SK-N-SH (cell line): ENCODE data around the gene C3orf85. TPM values are rescaled to one million over a fixed set of nuclear protein-coding genes. Genes with fewer than 3 reads are reported as not detected.

Experiments
- CTCF ChIA-PET: fragments of 300-600, 350-600 bp; formaldehyde crosslinking; extraction: SDS; loops from one replicate; lab custom pipeline; 2021; lab: Yijun Ruan, JAX
- POLR2A ChIA-PET: fragments of 350-600 bp; sonication (Branson Sonifier 250); formaldehyde crosslinking; extraction: SDS; loops from one replicate; lab custom pipeline; 2020; ENCODE audit warnings: antibody characterized with exemption, inconsistent platforms; lab: Yijun Ruan, JAX
- DNase-seq: peaks from one replicate; pipeline ENCODE4 v3.0.0; 2012
- H2AFZ ChIP-seq: fragments of 200-600 bp; sonication (generic); 2 replicates; pipeline ENCODE4 v1.8.1; 2016; ENCODE audit warnings: antibody characterized with exemption, mild to moderate bottlenecking, low read depth
- H3F3A ChIP-seq: fragments of 200-600 bp; sonication (generic); replicated peaks from 2 replicates; pipeline ENCODE3; 2016; ENCODE audit warnings: antibody characterized with exemption, mild to moderate bottlenecking; ENCODE audit not compliant: insufficient read depth
- H3K27ac ChIP-seq, 2 experiments: fragments of 200-500 bp in 1 of 2; fragments of 200-600 bp in 1 of 2; sonication (Bioruptor generic) in 1 of 2; sonication (generic), shearing (Covaris generic) in 1 of 2; 2 replicates each; pipeline versions ENCODE4 v1.5.1 to v1.6.1; 2014 to 2016; ENCODE audit warnings: low read depth in 2 of 2, inconsistent platforms in 1 of 2, low read length in 1 of 2, mild to moderate bottlenecking in 1 of 2, mixed read lengths in 1 of 2
- H3K27me3 ChIP-seq: fragments of 200-600 bp; sonication (generic), shearing (Covaris generic); 2 replicates; pipeline ENCODE4 v1.6.1; 2016; ENCODE audit warnings: mixed run types; ENCODE audit not compliant: insufficient read depth
- H3K36me3 ChIP-seq, 2 experiments: fragments of 200-500 bp in 1 of 2; fragments of 200-600 bp in 1 of 2; sonication (Bioruptor generic) in 1 of 2; sonication (generic) in 1 of 2; replicated peaks in 1 of 2; 2 replicates each; pipeline versions ENCODE3 to v1.5.1; 2014 to 2016; ENCODE audit warnings: low read length in 1 of 2, mild to moderate bottlenecking in 1 of 2; ENCODE audit not compliant: insufficient read depth in 2 of 2, control insufficient read depth in 1 of 2
- H3K4me1 ChIP-seq, 2 experiments: fragments of 200-500 bp in 1 of 2; fragments of 200-600 bp in 1 of 2; sonication (Bioruptor generic) in 1 of 2; sonication (generic), shearing (Covaris generic) in 1 of 2; 2 replicates each; pipeline versions ENCODE4 v1.5.1 to v1.6.1; 2014 to 2016; ENCODE audit warnings: low read depth in 1 of 2, low read length in 1 of 2, mixed run types in 1 of 2; ENCODE audit not compliant: insufficient read depth in 2 of 2, control insufficient read depth in 1 of 2
- H3K4me2 ChIP-seq: fragments of 200-600 bp; sonication (generic), shearing (Covaris generic); 2 replicates; pipeline ENCODE4 v1.6.1; 2017; ENCODE audit warnings: mixed run types
- H3K4me3 ChIP-seq, 2 experiments: fragments of 200-500 bp in 1 of 2; fragments of 200-600 bp in 1 of 2; sonication (Bioruptor generic) in 1 of 2; sonication (generic), shearing (Covaris generic) in 1 of 2; 2 replicates each; pipeline versions ENCODE4 v1.5.1 to v1.8.1; 2014 to 2016; ENCODE audit warnings: low read depth in 2 of 2, inconsistent platforms in 1 of 2, low read length in 1 of 2, mild to moderate bottlenecking in 1 of 2, mixed read lengths in 1 of 2, moderate library complexity in 1 of 2
- H3K79me2 ChIP-seq: fragments of 200-600 bp; sonication (generic); 2 replicates; pipeline ENCODE4 v1.8.1; 2017; ENCODE audit warnings: mild to moderate bottlenecking; ENCODE audit not compliant: insufficient read depth
- H3K9ac ChIP-seq: fragments of 200-600 bp; sonication (generic); 2 replicates; pipeline ENCODE4 v1.6.1; 2017; ENCODE audit warnings: mixed run types
- H3K9me2 ChIP-seq: fragments of 200-600 bp; sonication (generic); 2 replicates; pipeline ENCODE4 v1.6.1; 2017; ENCODE audit warnings: mixed run types
- H3K9me3 ChIP-seq: fragments of 200-600 bp; sonication (generic); 2 replicates; pipeline ENCODE4 v1.6.1; 2017; ENCODE audit warnings: mixed run types, mild to moderate bottlenecking, moderate library complexity
- H4K20me1 ChIP-seq: fragments of 200-600 bp; sonication (generic); 2 replicates; pipeline ENCODE4 v1.6.1; 2017; ENCODE audit warnings: mild to moderate bottlenecking, mixed run types; ENCODE audit not compliant: insufficient read depth
- EP300 ChIP-seq, 2 experiments: IDR thresholded peaks; 2 replicates each; pipeline versions ENCODE4 v1.4.0 to v1.6.1; 2012; ENCODE audit warnings: borderline replicate concordance in 1 of 2, low read depth in 1 of 2, low read length in 1 of 2
- EZH2phosphoT487 ChIP-seq: fragments of 200-600 bp; sonication (generic); IDR thresholded peaks from 2 replicates; pipeline ENCODE4 v1.6.1; 2017; ENCODE audit warnings: low read depth, mixed run types, mild to moderate bottlenecking, antibody characterized with exemption, moderate library complexity, borderline replicate concordance
- GABPA ChIP-seq: IDR thresholded peaks from 2 replicates; pipeline ENCODE4 v1.4.0; 2012; ENCODE audit warnings: low read depth, mild to moderate bottlenecking
- MEF2A ChIP-seq: IDR thresholded peaks from 2 replicates; pipeline ENCODE4 v1.4.0; 2012; ENCODE audit warnings: low read depth, borderline replicate concordance
- MXI1 ChIP-seq: IDR thresholded peaks from 2 replicates; pipeline ENCODE4 v1.6.1; 2012; ENCODE audit warnings: mild to moderate bottlenecking, low read depth, low read length, improper control_type of control experiment
- RAD21 ChIP-seq: IDR thresholded peaks from 2 replicates; pipeline ENCODE4 v1.6.1; 2012; ENCODE audit warnings: mild to moderate bottlenecking, low read length
- YY1 ChIP-seq: IDR thresholded peaks from 2 replicates; pipeline ENCODE4 v1.4.0; 2012; ENCODE audit warnings: low read depth, mild to moderate bottlenecking
- WGBS: methylation state at CpG from one replicate; pipeline ENCODE4 v1.1.6; 2017; ENCODE audit warnings: low lambda C conversion rate; 5-methylcytosine and 5-hydroxymethylcytosine counted together
- polyA plus RNA-seq, 3 experiments: library from polyadenylated mRNA; depleted of rRNA; stranded (reverse); fragments of >200 nt; gene quantifications; 2 replicates each; pipeline ENCODE4 v1.2.3, GENCODE V29; 2012
- TF ChIP-seq, protein P1 (sequence below): IDR thresholded peaks from 2 replicates; pipeline ENCODE4 v1.4.0; 2012; ENCODE audit warnings: low read depth
- TF ChIP-seq, protein P2 (sequence below): fragments of 150-350 bp; IDR thresholded peaks from 2 replicates; pipeline ENCODE4 v1.6.1; 2017; ENCODE audit warnings: antibody characterized with exemption, low read length, low read depth, borderline replicate concordance
- TF ChIP-seq, protein P3 (sequence below): IDR thresholded peaks from 2 replicates; pipeline ENCODE4 v1.4.0; 2012; ENCODE audit warnings: low read depth, borderline replicate concordance

The C3orf85 gene
- polyA plus RNA-seq, 1 of the 3 experiments (the other 2 are of a cell fraction) = not detected

DNA sequence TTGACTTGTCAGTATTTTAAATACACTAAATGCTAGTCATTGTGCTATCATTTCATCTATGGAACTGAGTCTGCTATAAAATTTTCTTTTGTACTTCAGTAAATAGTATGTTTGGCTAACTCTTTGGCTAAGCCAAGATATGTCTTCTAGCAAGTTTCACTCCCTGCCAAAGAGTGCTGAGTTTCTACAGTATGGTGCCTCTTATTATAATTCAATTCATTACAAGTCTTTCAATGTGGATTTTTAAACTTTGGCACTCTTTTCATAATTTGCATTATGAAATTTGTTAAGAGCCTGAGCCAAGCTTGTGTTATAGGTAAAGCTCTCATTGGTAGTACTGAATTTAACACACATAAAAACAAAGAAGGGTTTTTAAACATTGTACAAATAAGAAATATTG lies 43.0 kb upstream of the C3orf85 start:
- H4K20me1 ChIP-seq = no peaks in the 10 kb centered on the region
- H3K9me3 ChIP-seq = no peaks in the 10 kb centered on the region
- no peaks in the 10 kb centered on the region for H3F3A ChIP-seq
- H3K4me3 ChIP-seq = no peak overlapping the region
- H3K9me2 ChIP-seq = no peaks in the 10 kb centered on the region
- TF ChIP-seq GABPA = no peak
- ChIA-PET CTCF (interaction anchor here (1.3 to 2.9 kb wide), 2 partner anchors 11 to 70 kb away, joined by 9 to 15 read pairs; no protein-coding TSS in a partner anchor), POLR2A (no interaction called here)
- H3K79me2 ChIP-seq = no peaks in the 10 kb centered on the region
- no peak for DNase-seq
- H3K4me1 ChIP-seq = no peaks in the 10 kb centered on the region
- no peak overlapping the region for H3K27ac ChIP-seq
- H3K9ac ChIP-seq = no peak overlapping the region
- no peaks in the 10 kb centered on the region; the same call in 1 of the 2 replicates for H3K27me3 ChIP-seq
- H3K4me2 ChIP-seq = no peak overlapping the region
- H2AFZ ChIP-seq = no peak overlapping the region
- H3K36me3 ChIP-seq = no peaks in the 10 kb centered on the region

DNA sequence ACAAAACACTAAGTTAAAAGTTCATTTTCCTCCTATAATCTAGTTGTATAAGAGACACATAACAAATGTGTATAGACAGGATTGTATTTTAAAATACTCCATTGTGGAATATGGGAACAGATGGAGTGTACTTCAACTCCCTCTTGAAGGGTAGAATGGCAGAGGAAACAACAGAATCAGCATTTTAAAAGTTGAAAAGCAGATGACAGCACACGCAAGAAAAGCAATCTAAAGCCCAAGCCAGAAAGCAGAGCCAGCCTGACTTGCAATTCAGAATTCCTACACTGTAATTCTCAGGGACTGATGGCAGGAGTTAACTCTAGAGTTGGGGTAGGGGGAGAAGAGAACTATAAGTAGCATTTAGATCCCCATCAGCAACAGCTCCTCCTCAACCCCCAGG lies 41.4 kb upstream of the C3orf85 start:
- H3K4me1 ChIP-seq = no peaks in the 10 kb centered on the region

More for the DNA sequence above, 41.4 kb upstream of the C3orf85 start:
- TF ChIP-seq, protein P1, sequence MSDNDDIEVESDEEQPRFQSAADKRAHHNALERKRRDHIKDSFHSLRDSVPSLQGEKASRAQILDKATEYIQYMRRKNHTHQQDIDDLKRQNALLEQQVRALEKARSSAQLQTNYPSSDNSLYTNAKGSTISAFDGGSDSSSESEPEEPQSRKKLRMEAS = no peak
- TF ChIP-seq, protein P2, sequence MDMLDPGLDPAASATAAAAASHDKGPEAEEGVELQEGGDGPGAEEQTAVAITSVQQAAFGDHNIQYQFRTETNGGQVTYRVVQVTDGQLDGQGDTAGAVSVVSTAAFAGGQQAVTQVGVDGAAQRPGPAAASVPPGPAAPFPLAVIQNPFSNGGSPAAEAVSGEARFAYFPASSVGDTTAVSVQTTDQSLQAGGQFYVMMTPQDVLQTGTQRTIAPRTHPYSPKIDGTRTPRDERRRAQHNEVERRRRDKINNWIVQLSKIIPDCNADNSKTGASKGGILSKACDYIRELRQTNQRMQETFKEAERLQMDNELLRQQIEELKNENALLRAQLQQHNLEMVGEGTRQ = no peak
- TF ChIP-seq YY1 (no peak), EZH2phosphoT487 (no peak), RAD21 (no peak), MEF2A (no peak), EP300 (IDR thresholded peaks at IDR 0.05; ENCODE audit: borderline replicate concordance in 1 of 2, low read depth in 1 of 2, low read length in 1 of 2) (no peak), MXI1 (no peak)
- TF ChIP-seq, protein P3, sequence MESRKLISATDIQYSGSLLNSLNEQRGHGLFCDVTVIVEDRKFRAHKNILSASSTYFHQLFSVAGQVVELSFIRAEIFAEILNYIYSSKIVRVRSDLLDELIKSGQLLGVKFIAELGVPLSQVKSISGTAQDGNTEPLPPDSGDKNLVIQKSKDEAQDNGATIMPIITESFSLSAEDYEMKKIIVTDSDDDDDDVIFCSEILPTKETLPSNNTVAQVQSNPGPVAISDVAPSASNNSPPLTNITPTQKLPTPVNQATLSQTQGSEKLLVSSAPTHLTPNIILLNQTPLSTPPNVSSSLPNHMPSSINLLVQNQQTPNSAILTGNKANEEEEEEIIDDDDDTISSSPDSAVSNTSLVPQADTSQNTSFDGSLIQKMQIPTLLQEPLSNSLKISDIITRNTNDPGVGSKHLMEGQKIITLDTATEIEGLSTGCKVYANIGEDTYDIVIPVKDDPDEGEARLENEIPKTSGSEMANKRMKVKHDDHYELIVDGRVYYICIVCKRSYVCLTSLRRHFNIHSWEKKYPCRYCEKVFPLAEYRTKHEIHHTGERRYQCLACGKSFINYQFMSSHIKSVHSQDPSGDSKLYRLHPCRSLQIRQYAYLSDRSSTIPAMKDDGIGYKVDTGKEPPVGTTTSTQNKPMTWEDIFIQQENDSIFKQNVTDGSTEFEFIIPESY = no peak
- H3K9me3 ChIP-seq = no peaks in the 10 kb centered on the region
- no peaks in the 10 kb centered on the region for H3K27me3 ChIP-seq
- no peaks in the 10 kb centered on the region for H3K79me2 ChIP-seq
- POLR2A ChIA-PET = no interaction called here
- no peaks in the 10 kb centered on the region for H3K36me3 ChIP-seq
- H3K27ac ChIP-seq = no peak overlapping the region
- no peak overlapping the region for H3K9ac ChIP-seq
- no peak overlapping the region for H2AFZ ChIP-seq
- H3K9me2 ChIP-seq = no peaks in the 10 kb centered on the region
- H3K4me3 ChIP-seq = no peak overlapping the region
- CTCF ChIA-PET = no interaction called here
- no peaks in the 10 kb centered on the region for H3F3A ChIP-seq
- DNase-seq = no peak
- H3K4me2 ChIP-seq = no peak overlapping the region
- no peaks in the 10 kb centered on the region for H4K20me1 ChIP-seq
- WGBS = 83% methylated on average over 1 of the region's 1 CpG
